Transverse colon (tissue), 4 donors: ENCODE results near the gene ROCK2.
"Not testable (repeated sequence)": the region's sequence is repeated elsewhere in the genome, so short reads cannot be mapped to it uniquely, and the experiment has no call there.

ENCODE experiments used
- POLR2A ChIP-seq: fragments of 450-650 bp; IDR thresholded peaks from one replicate; pipeline ENCODE4 v1.6.1; 2016; ENCODE audit warnings: antibody characterized with exemption, mild to moderate bottlenecking, moderate library complexity
- POLR2AphosphoS5 ChIP-seq, 3 donors: sonication (generic); formaldehyde crosslinking; IDR thresholded peaks; one replicate each; pipeline ENCODE4 v1.6.1; 2016; ENCODE audit warnings: antibody characterized with exemption in 3 of 3
- TF ChIP-seq, protein P1 (sequence below), 5 experiments: fragments of 200-600 bp in 3 of 5; fragments of 450-650 bp in 2 of 5; sonication (generic) in 3 of 5; IDR thresholded peaks; 1 replicate in 2 of 5; 2 replicates in 3 of 5; pipeline ENCODE4 v1.5.1; 2016 to 2017; ENCODE audit warnings: antibody characterized with exemption in 5 of 5, inconsistent platforms in 3 of 5, mild to moderate bottlenecking in 2 of 5, moderate library complexity in 1 of 5

DNA sequence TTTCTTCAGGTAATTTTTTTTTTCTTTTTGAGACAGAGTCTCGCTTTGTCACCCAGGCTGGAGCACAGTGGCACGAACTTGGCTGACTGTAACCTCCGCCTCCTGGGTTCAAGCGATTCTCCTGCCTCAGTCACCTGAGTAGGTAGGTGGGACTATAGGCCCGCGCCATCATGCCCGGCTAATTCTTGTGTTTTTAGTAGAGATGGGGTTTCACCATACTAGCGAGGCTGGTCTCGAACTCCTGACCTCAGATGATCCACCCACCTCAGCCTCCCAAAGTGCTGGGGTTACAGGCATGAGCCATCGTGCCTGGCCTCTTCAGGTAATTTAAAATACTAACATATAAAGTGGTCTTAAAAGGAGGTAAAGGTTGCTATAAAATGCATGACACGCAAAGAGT lies 113.2 kb downstream of the ROCK2 start:
- not testable (repeated sequence) for TF ChIP-seq POLR2A; POLR2AphosphoS5 (IDR thresholded peaks at IDR 0.05)
- TF ChIP-seq, protein P1, sequence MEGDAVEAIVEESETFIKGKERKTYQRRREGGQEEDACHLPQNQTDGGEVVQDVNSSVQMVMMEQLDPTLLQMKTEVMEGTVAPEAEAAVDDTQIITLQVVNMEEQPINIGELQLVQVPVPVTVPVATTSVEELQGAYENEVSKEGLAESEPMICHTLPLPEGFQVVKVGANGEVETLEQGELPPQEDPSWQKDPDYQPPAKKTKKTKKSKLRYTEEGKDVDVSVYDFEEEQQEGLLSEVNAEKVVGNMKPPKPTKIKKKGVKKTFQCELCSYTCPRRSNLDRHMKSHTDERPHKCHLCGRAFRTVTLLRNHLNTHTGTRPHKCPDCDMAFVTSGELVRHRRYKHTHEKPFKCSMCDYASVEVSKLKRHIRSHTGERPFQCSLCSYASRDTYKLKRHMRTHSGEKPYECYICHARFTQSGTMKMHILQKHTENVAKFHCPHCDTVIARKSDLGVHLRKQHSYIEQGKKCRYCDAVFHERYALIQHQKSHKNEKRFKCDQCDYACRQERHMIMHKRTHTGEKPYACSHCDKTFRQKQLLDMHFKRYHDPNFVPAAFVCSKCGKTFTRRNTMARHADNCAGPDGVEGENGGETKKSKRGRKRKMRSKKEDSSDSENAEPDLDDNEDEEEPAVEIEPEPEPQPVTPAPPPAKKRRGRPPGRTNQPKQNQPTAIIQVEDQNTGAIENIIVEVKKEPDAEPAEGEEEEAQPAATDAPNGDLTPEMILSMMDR (IDR thresholded peaks at IDR 0.05), result not testable (repeated sequence)
